Vagina (tissue), 2 donors: ENCODE data around the gene MDP1. TPM values are rescaled to one million over a fixed set of nuclear protein-coding genes. Genes with fewer than 3 reads are reported as not detected.

Source experiments
- DNase-seq, 2 donors: peaks; one replicate each; pipeline ENCODE4 v3.0.0-alpha.2; 2017; ENCODE audit errors: extremely low spot score in 2 of 2
- H3K27ac ChIP-seq: fragments of 200-600 bp; sonication (generic); one replicate; pipeline ENCODE4 v1.5.1; 2019
- H3K27me3 ChIP-seq: fragments of 200-600 bp; sonication (generic); one replicate; pipeline ENCODE4 v1.5.1; 2019
- H3K36me3 ChIP-seq, 2 donors: fragments of 200-600 bp; sonication (generic); one replicate each; pipeline ENCODE4 v1.5.1; 2017 to 2019
- H3K4me1 ChIP-seq: fragments of 200-600 bp; sonication (generic); one replicate; pipeline ENCODE4 v1.5.1; 2019
- H3K4me3 ChIP-seq, 2 donors: fragments of 200-600 bp; sonication (generic); 1 replicate in 1 of 2; 2 replicates in 1 of 2; pipeline ENCODE4 v1.5.1; 2016 to 2019
- H3K9me3 ChIP-seq: fragments of 200-600 bp; sonication (generic); one replicate; pipeline ENCODE4 v1.5.1; 2019
- CTCF ChIP-seq, 3 experiments: fragments of 450-650 bp in 2 of 3; fragments of 200-600 bp in 1 of 3; sonication (generic) in 1 of 3; IDR thresholded peaks; one replicate each; pipeline ENCODE4 v1.5.1; 2017 to 2019; ENCODE audit warnings: antibody characterized with exemption in 3 of 3, mild to moderate bottlenecking in 2 of 3, moderate library complexity in 2 of 3
- POLR2A ChIP-seq, 2 donors: fragments of 450-650 bp; IDR thresholded peaks; one replicate each; pipeline ENCODE4 v1.6.1; 2017; ENCODE audit warnings: antibody characterized with exemption in 2 of 2, mild to moderate bottlenecking in 2 of 2, moderate library complexity in 2 of 2
- POLR2AphosphoS5 ChIP-seq, 2 donors: sonication (generic); formaldehyde crosslinking; IDR thresholded peaks; one replicate each; pipeline ENCODE4 v1.9.0; 2017; ENCODE audit warnings: antibody characterized with exemption in 2 of 2, mild to moderate bottlenecking in 2 of 2, low read depth in 1 of 2; ENCODE audit not compliant: insufficient read depth in 1 of 2
- intact Hi-C: fragments of 100-400 bp; cut with DNase I; formaldehyde crosslinking; loops from one replicate; pipeline ENCODE4 v1.15.1; 2023
- total RNA-seq: library from RNA; depleted of rRNA; stranded (reverse); fragments of >200 nt; gene quantifications from one replicate; pipeline ENCODE4 v1.2.3, GENCODE V29; 2016

Gene MDP1
- total RNA-seq, 1 donor from 2014 or later: 32.7 TPM

- Histone ChIP-seq H3K4me3 (no peak overlapping the region), H3K9me3 (no peaks in the 10 kb centered on the region), H3K36me3 (peaks cover 0 to 35% of the 10 kb centered on the region in 2 donors), H3K4me1 (peaks cover 46% of the 10 kb centered on the region), H3K27ac (no peak overlapping the region), H3K27me3 (no peaks in the 10 kb centered on the region)
- intact Hi-C loops: no loop called here
- TF ChIP-seq CTCF (IDR thresholded peaks at IDR 0.05) (no peak), POLR2A (IDR thresholded peaks at IDR 0.05) (no peak), POLR2AphosphoS5 (IDR thresholded peaks at IDR 0.05; ENCODE audit: insufficient read depth in 1 of 2, low read depth in 1 of 2) (no peak)
- no peak for DNase-seq
Observed at GRCh38 chr14:24234095-24235005, 18.5 kb upstream of the MDP1 start.

GRCh38 chr14:24233538-24233866 is 17.6 kb upstream of the MDP1 start:
- Histone ChIP-seq H3K36me3 (peaks cover 0 to 27% of the 10 kb centered on the region in 2 donors), H3K4me1 (peaks cover 38% of the 10 kb centered on the region), H3K4me3 (peak overlapping the region; percentile 68 to 76), H3K27ac (peak overlapping the region; percentile 82), H3K9me3 (no peaks in the 10 kb centered on the region), H3K27me3 (no peaks in the 10 kb centered on the region)
- intact Hi-C loops: no loop called here
- TF ChIP-seq CTCF (IDR thresholded peaks at IDR 0.05) (no peak), POLR2A (IDR thresholded peaks at IDR 0.05) (no peak), POLR2AphosphoS5 (IDR thresholded peaks at IDR 0.05; ENCODE audit: insufficient read depth in 1 of 2, low read depth in 1 of 2) (no peak)
- no peak for DNase-seq

- Histone ChIP-seq H3K27me3 (no peaks in the 10 kb centered on the region), H3K36me3 (peaks cover 0 to 24% of the 10 kb centered on the region in 2 donors), H3K9me3 (no peaks in the 10 kb centered on the region), H3K4me1 (peaks cover 34% of the 10 kb centered on the region), H3K4me3 (peak within 1 kb of the TSS; percentile 68 to 76), H3K27ac (peak within 1 kb of the TSS; percentile 82)
- intact Hi-C loops: no loop called here
- DNase-seq: no peak
- TF ChIP-seq CTCF (IDR thresholded peaks at IDR 0.05) (no peak), POLR2A (IDR thresholded peaks at IDR 0.05) (no peak), POLR2AphosphoS5 (IDR thresholded peaks at IDR 0.05; ENCODE audit: insufficient read depth in 1 of 2, low read depth in 1 of 2) (peak; percentile 6 to 87)
Observed at GRCh38 chr14:24232645-24233537, 17.0 kb upstream of the MDP1 start, which contains the start of gene GMPR2. TSS of gene GMPR2 (plus strand) at chr14:24232929. CDS start at chr14:24233254, 325 bp downstream.

GRCh38 chr14:24232121-24232644 is 16.3 kb upstream of the MDP1 start, which contains the start of gene NEDD8:
TSS of gene NEDD8 (minus strand) at chr14:24232367. CDS start at chr14:24232267, 100 bp downstream.
- Histone ChIP-seq H3K9me3 (no peaks in the 10 kb centered on the region), H3K27ac (peak within 1 kb of the TSS; percentile 82), H3K36me3 (peaks cover 0 to 18% of the 10 kb centered on the region in 2 donors), H3K4me1 (peaks cover 34% of the 10 kb centered on the region), H3K4me3 (peak within 1 kb of the TSS; percentile 68 to 76), H3K27me3 (no peaks in the 10 kb centered on the region)
- TF ChIP-seq POLR2A (IDR thresholded peaks at IDR 0.05) (peak in 1 of 2 donors; percentile 47), POLR2AphosphoS5 (IDR thresholded peaks at IDR 0.05; ENCODE audit: insufficient read depth in 1 of 2, low read depth in 1 of 2) (peak; percentile 81), CTCF (IDR thresholded peaks at IDR 0.05) (no peak)
- intact Hi-C loops: no loop called here
- peak in 1 of 2 donors; percentile 98 for DNase-seq
